Measurements from ENCODE around the gene SAMD13. TPM values are rescaled to one million over a fixed set of nuclear protein-coding genes. Genes with fewer than 3 reads are reported as not detected.

The SAMD13 gene
- polyA plus RNA-seq, 4 donors = 2.2 to 6.2 (median 4.6) TPM

- Histone ChIP-seq H3K4me1 (ENCODE audit: control insufficient read depth in 3 of 3, insufficient read depth in 2 of 3, low read depth in 1 of 3, low read length in 2 of 3) (peaks cover 0 to 3% (median 2%) of the 10 kb centered on the region in 3 donors), H3K27ac (ENCODE audit: low read depth in 1 of 3, low read length in 2 of 3) (no peak overlapping the region), H3K9me3 (ENCODE audit: control insufficient read depth in 2 of 2, insufficient read depth in 1 of 2, low read depth in 1 of 2, low read length in 1 of 2) (peaks cover 0 to 12% of the 10 kb centered on the region in 2 donors), H3K27me3 (ENCODE audit: control insufficient read depth in 3 of 3, insufficient read depth in 3 of 3, low read length in 3 of 3) (no peaks in the 10 kb centered on the region), H3K36me3 (ENCODE audit: control insufficient read depth in 3 of 3, insufficient read depth in 2 of 3, low read depth in 1 of 3, low read length in 3 of 3) (peaks cover 0 to 4% (median 0%) of the 10 kb centered on the region in 3 donors), H3K4me3 (ENCODE audit: low read depth in 1 of 3, low read length in 3 of 3) (no peak overlapping the region)
- 86 to 95% (median 93%) methylated on average over 2 of the region's 2 CpGs for WGBS, 3 donors
- DNase-seq (no peak), FAIRE-seq (no peak)
Measured at GRCh38 chr1:84330125-84330984, 28.8 kb downstream of the SAMD13 start.

- Histone ChIP-seq H3K27me3 (ENCODE audit: control insufficient read depth in 3 of 3, insufficient read depth in 3 of 3, low read length in 3 of 3) (no peaks in the 10 kb centered on the region), H3K27ac (ENCODE audit: low read depth in 1 of 3, low read length in 2 of 3) (no peak overlapping the region), H3K4me3 (ENCODE audit: low read depth in 1 of 3, low read length in 3 of 3) (no peak overlapping the region), H3K4me1 (ENCODE audit: control insufficient read depth in 3 of 3, insufficient read depth in 2 of 3, low read depth in 1 of 3, low read length in 2 of 3) (no peaks in the 10 kb centered on the region), H3K36me3 (ENCODE audit: control insufficient read depth in 3 of 3, insufficient read depth in 2 of 3, low read depth in 1 of 3, low read length in 3 of 3) (no peaks in the 10 kb centered on the region), H3K9me3 (ENCODE audit: control insufficient read depth in 2 of 2, insufficient read depth in 1 of 2, low read depth in 1 of 2, low read length in 1 of 2) (peaks cover 0 to 21% of the 10 kb centered on the region in 2 donors)
- FAIRE-seq (no peak), DNase-seq (no peak)
- WGBS, 3 donors = 64 to 94% (median 82%) methylated on average over 3 of the region's 3 CpGs
Measured at GRCh38 chr1:84339503-84339902, 38.0 kb downstream of the SAMD13 start.

- Histone ChIP-seq H3K9me3 (ENCODE audit: control insufficient read depth in 2 of 2, insufficient read depth in 1 of 2, low read depth in 1 of 2, low read length in 1 of 2) (peaks cover 0 to 3% of the 10 kb centered on the region in 2 donors), H3K36me3 (ENCODE audit: control insufficient read depth in 3 of 3, insufficient read depth in 2 of 3, low read depth in 1 of 3, low read length in 3 of 3) (no peaks in the 10 kb centered on the region), H3K4me1 (ENCODE audit: control insufficient read depth in 3 of 3, insufficient read depth in 2 of 3, low read depth in 1 of 3, low read length in 2 of 3) (peaks cover 0 to 3% (median 0%) of the 10 kb centered on the region in 3 donors), H3K4me3 (ENCODE audit: low read depth in 1 of 3, low read length in 3 of 3) (no peak overlapping the region), H3K27me3 (ENCODE audit: control insufficient read depth in 3 of 3, insufficient read depth in 3 of 3, low read length in 3 of 3) (no peaks in the 10 kb centered on the region), H3K27ac (ENCODE audit: low read depth in 1 of 3, low read length in 2 of 3) (no peak overlapping the region)
- FAIRE-seq = no peak
- WGBS, 3 donors = 92 to 98% (median 96%) methylated on average over 1 of the region's 1 CpG
- no peak for DNase-seq
Measured at GRCh38 chr1:84344286-84344685, 42.8 kb downstream of the SAMD13 start.

- DNase-seq = no peak
- H3K27me3 ChIP-seq (ENCODE audit: control insufficient read depth in 3 of 3, insufficient read depth in 3 of 3, low read length in 3 of 3) = no peaks in the 10 kb centered on the region
- H3K4me1 ChIP-seq (ENCODE audit: control insufficient read depth in 3 of 3, insufficient read depth in 2 of 3, low read depth in 1 of 3, low read length in 2 of 3) = peaks cover 0 to 3% (median 0%) of the 10 kb centered on the region in 3 donors
- H3K36me3 ChIP-seq (ENCODE audit: control insufficient read depth in 3 of 3, insufficient read depth in 2 of 3, low read depth in 1 of 3, low read length in 3 of 3) = no peaks in the 10 kb centered on the region
- WGBS, 3 donors = 97 to 98% (median 98%) methylated on average over 2 of the region's 2 CpGs
- peaks cover 0 to 3% of the 10 kb centered on the region in 2 donors for H3K9me3 ChIP-seq (ENCODE audit: control insufficient read depth in 2 of 2, insufficient read depth in 1 of 2, low read depth in 1 of 2, low read length in 1 of 2)
- no peak overlapping the region for H3K27ac ChIP-seq (ENCODE audit: low read depth in 1 of 3, low read length in 2 of 3)
- no peak overlapping the region for H3K4me3 ChIP-seq (ENCODE audit: low read depth in 1 of 3, low read length in 3 of 3)
- FAIRE-seq = no peak
Measured at GRCh38 chr1:84345220-84345619, 43.7 kb downstream of the SAMD13 start.

- no peaks in the 10 kb centered on the region for H3K36me3 ChIP-seq (ENCODE audit: control insufficient read depth in 3 of 3, insufficient read depth in 2 of 3, low read depth in 1 of 3, low read length in 3 of 3)
- H3K4me3 ChIP-seq (ENCODE audit: low read depth in 1 of 3, low read length in 3 of 3) = no peak overlapping the region
- no peak overlapping the region for H3K27ac ChIP-seq (ENCODE audit: low read depth in 1 of 3, low read length in 2 of 3)
- H3K27me3 ChIP-seq (ENCODE audit: control insufficient read depth in 3 of 3, insufficient read depth in 3 of 3, low read length in 3 of 3) = no peaks in the 10 kb centered on the region
- WGBS, 3 donors = 79 to 90% (median 86%) methylated on average over 6 of the region's 6 CpGs
- DNase-seq (no peak), FAIRE-seq (no peak)
- H3K4me1 ChIP-seq (ENCODE audit: control insufficient read depth in 3 of 3, insufficient read depth in 2 of 3, low read depth in 1 of 3, low read length in 2 of 3) = peaks cover 0 to 3% (median 0%) of the 10 kb centered on the region in 3 donors
- H3K9me3 ChIP-seq (ENCODE audit: control insufficient read depth in 2 of 2, insufficient read depth in 1 of 2, low read depth in 1 of 2, low read length in 1 of 2) = no peaks in the 10 kb centered on the region
Measured at GRCh38 chr1:84347271-84347931, 45.9 kb downstream of the SAMD13 start.

GRCh38 chr1:84347932-84348555 is 46.5 kb downstream of the SAMD13 start:
- Histone ChIP-seq H3K9me3 (ENCODE audit: control insufficient read depth in 2 of 2, insufficient read depth in 1 of 2, low read depth in 1 of 2, low read length in 1 of 2) (no peaks in the 10 kb centered on the region), H3K4me1 (ENCODE audit: control insufficient read depth in 3 of 3, insufficient read depth in 2 of 3, low read depth in 1 of 3, low read length in 2 of 3) (peaks cover 0 to 3% (median 0%) of the 10 kb centered on the region in 3 donors), H3K27ac (ENCODE audit: low read depth in 1 of 3, low read length in 2 of 3) (no peak overlapping the region), H3K27me3 (ENCODE audit: control insufficient read depth in 3 of 3, insufficient read depth in 3 of 3, low read length in 3 of 3) (no peaks in the 10 kb centered on the region), H3K4me3 (ENCODE audit: low read depth in 1 of 3, low read length in 3 of 3) (no peak overlapping the region), H3K36me3 (ENCODE audit: control insufficient read depth in 3 of 3, insufficient read depth in 2 of 3, low read depth in 1 of 3, low read length in 3 of 3) (no peaks in the 10 kb centered on the region)
- DNase-seq (no peak), FAIRE-seq (no peak)
- WGBS, 3 donors = 89 to 93% (median 92%) methylated on average over 11 of the region's 11 CpGs

GRCh38 chr1:84348759-84349158 is 47.3 kb downstream of the SAMD13 start:
- Histone ChIP-seq H3K9me3 (ENCODE audit: control insufficient read depth in 2 of 2, insufficient read depth in 1 of 2, low read depth in 1 of 2, low read length in 1 of 2) (no peaks in the 10 kb centered on the region), H3K36me3 (ENCODE audit: control insufficient read depth in 3 of 3, insufficient read depth in 2 of 3, low read depth in 1 of 3, low read length in 3 of 3) (no peaks in the 10 kb centered on the region), H3K4me1 (ENCODE audit: control insufficient read depth in 3 of 3, insufficient read depth in 2 of 3, low read depth in 1 of 3, low read length in 2 of 3) (peaks cover 0 to 3% (median 0%) of the 10 kb centered on the region in 3 donors), H3K27ac (ENCODE audit: low read depth in 1 of 3, low read length in 2 of 3) (no peak overlapping the region), H3K4me3 (ENCODE audit: low read depth in 1 of 3, low read length in 3 of 3) (no peak overlapping the region), H3K27me3 (ENCODE audit: control insufficient read depth in 3 of 3, insufficient read depth in 3 of 3, low read length in 3 of 3) (no peaks in the 10 kb centered on the region)
- no peak for DNase-seq
- WGBS, 3 donors = 93 to 100% (median 96%) methylated on average over 1 of the region's 1 CpG
- no peak for FAIRE-seq

- Histone ChIP-seq H3K4me3 (ENCODE audit: low read depth in 1 of 3, low read length in 3 of 3) (no peak overlapping the region), H3K27ac (ENCODE audit: low read depth in 1 of 3, low read length in 2 of 3) (no peak overlapping the region), H3K27me3 (ENCODE audit: control insufficient read depth in 3 of 3, insufficient read depth in 3 of 3, low read length in 3 of 3) (no peaks in the 10 kb centered on the region), H3K9me3 (ENCODE audit: control insufficient read depth in 2 of 2, insufficient read depth in 1 of 2, low read depth in 1 of 2, low read length in 1 of 2) (no peaks in the 10 kb centered on the region), H3K36me3 (ENCODE audit: control insufficient read depth in 3 of 3, insufficient read depth in 2 of 3, low read depth in 1 of 3, low read length in 3 of 3) (no peaks in the 10 kb centered on the region), H3K4me1 (ENCODE audit: control insufficient read depth in 3 of 3, insufficient read depth in 2 of 3, low read depth in 1 of 3, low read length in 2 of 3) (peaks cover 0 to 3% (median 0%) of the 10 kb centered on the region in 3 donors)
- 57 to 58% (median 57%) methylated on average over 3 of the region's 3 CpGs for WGBS, 3 donors
- FAIRE-seq (no peak), DNase-seq (no peak)
Measured at GRCh38 chr1:84350104-84350503, 48.6 kb downstream of the SAMD13 start.
